ENCODE results near the gene RNF144A.

The RNF144A gene

GRCh38 chr2:7009207-7009911 is 92.1 kb downstream of the RNF144A start:
- no peak for DNase-seq

DNA sequence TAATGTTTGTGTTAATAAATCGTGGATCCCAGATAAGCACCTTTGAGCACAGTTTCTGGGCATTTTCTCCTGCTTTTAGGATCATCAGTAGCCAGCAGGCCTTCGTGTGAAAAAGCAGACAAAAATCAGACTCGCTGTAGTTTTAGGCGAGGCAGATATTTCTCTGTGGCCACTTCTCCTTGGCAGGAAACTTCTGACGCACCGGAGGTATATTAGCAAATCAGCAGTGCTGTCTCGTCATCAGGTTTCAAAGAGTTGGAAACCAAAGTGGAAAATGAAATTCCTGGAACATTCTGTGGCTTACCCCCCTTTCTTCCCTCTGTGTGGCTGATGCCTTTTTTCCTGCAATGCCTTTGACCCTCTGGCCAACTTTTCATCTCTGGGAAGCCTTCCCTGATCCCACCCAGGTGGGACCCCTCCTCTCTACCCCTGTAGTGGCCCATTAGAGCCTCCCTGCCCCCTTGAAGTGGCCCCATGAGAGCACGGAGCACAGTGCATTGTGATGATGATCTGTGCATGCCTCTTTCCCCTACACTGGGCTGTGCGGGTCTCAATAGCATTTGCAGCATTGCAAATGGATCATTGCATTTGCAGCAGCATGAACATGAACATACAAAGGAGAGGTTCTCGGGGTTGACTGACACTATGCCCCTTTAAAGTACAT is 93.3 kb downstream of the RNF144A start:
- DNase-seq: no peak

DNA sequence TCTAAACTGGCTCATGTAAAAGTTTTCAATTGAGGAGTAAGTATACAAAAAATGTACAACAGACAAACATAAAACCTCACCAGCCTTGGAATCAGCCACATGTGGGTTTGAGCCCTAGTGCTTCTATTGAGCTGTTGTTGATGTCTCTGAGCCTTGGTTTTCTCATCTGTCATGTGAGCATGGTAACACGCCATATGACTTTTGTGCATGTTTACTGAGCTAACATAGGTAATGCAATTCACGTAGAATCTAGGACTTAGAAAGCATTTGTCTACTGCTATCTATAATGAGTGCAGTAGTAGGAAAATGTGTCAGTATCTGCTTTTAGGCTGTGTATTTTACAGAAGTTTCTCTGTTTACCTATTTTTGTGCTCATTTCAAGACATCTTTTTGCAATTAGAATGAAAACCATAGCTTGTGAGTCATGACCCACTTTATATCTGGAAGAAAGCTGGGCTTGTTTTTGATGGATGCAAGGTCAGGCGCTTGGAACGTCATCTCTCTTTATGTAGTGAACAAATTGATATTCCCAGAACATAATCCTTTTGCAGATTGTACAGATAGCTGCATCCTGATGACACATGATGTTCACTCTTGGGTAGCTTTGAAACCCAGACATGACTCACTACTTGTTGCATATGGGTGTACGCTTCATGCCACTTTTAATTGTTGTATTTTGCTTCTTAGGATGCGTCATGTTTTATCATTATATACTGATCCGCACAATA is 94.3 kb downstream of the RNF144A start:
- DNase-seq: peak; percentile 7

DNA sequence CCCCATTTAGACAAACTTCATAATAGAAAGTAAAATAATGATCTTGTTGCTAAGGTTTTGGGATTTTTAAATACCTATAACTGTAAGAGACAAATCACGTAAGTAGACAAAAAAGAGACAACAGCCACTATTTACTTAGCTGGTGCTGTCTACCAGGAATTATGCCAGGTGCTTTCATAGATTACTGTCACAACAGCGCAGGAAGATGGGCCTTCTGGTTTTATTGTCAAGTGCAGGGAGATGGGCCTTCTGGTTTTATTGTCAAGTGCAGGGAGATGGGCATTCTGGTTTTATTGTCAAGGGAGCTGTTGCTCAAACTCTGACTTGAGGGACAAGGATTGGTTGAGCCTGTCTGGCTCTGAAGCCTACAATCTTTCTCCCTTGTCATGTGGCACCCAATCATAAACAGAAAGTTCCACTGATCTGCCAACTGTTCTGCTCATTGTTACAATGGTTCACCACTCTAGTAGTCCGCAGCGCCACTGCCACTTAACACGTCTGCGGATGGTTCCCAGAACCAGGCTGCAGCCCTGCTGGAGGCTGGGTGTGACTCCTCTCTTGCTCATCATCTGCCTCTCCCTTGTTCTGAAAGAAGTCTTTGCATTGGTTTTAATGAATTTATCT is 95.0 kb downstream of the RNF144A start:
- peak; percentile 73 for DNase-seq

GRCh38 chr2:7013471-7014160 is 96.4 kb downstream of the RNF144A start:
- no peak for DNase-seq

DNA sequence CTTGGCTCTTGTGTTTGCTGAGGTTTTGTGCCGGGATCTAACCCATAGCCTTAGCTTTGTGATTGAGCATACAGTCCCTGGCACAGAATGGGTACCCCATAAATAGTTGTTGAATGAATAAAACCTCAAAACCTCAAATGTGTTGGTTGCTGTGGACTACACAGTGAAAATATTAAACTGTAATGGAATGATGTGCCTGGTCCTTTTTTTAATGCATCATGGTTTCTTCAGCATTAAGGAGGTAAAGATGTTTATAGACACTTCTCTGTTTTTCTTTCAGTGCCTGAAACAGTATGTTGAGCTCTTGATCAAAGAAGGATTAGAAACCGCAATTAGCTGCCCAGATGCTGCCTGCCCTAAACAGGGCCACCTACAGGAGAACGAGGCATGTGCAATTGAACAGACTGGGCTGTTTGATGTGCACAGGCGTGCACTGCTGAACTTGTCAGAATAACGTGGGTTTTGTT is 97.0 kb downstream of the RNF144A start:
- DNase-seq: peak; percentile 68

DNA sequence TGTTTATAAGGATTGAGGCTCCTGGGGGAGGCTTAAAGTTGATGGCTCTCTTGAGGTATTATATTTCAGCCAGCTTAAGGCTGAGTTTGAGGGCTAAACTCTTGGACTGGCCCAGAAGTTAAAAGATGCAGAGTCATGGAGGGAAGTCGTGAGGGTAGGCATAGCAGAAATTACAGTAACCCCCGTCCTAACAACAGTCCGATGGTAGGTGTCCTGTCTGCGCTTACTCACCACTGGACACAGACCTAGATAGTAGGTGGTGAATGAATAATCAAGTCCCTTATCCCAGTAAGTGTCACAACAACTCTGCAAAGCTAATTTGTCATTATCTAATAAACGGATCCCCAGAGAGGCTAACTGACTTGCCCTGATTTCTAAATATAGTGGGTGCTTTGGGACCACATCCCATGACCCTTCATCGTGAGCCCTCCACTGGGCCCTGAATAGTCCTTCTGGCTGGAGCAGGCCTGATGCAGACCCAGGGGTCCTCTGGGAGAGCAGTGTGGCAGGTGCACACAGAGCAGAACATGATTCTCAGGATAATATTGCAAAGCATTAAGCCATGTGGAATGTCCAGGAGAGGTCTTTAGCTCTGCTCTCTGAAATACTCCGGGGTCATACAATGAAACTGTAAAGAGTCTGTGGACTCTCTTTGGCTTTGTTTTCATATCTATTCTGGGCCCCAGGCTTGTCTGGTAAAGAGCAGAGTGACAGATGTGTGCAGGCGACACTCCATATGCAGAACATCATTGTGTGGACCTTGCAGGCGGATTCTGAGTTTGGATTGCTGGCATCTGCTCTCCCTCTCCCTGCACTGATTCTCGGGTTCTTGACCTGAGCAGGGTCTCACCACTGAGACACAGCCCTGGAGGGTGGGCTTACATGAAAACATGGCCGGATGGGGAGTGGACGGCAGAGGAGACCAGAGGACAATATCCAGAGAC is 98.1 kb downstream of the RNF144A start:
- no peak for DNase-seq

DNA sequence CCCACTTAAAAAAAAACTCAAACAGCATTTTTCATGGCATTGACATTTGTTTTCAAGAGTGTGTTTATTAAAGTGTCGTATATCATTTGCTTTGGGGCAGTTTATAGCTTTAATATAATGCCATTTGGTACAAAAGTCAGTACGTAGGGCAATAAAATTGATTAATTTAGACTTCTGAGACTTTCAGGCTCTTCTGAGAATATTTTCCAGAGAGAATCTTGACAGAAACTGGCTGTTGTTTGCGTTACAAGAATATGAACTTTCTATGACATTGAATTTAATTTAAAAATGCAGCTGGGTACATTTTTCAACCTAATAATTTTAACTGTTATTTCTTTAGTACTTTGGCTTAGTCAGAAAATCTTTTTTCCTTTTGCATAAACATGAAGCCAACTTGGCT is 98.9 kb downstream of the RNF144A start:
- no peak for DNase-seq

GRCh38 chr2:7016601-7017211 is 99.5 kb downstream of the RNF144A start:
- peak; percentile 18 for DNase-seq

GRCh38 chr2:7017671-7018281 is 100.6 kb downstream of the RNF144A start:
- no peak for DNase-seq

DNA sequence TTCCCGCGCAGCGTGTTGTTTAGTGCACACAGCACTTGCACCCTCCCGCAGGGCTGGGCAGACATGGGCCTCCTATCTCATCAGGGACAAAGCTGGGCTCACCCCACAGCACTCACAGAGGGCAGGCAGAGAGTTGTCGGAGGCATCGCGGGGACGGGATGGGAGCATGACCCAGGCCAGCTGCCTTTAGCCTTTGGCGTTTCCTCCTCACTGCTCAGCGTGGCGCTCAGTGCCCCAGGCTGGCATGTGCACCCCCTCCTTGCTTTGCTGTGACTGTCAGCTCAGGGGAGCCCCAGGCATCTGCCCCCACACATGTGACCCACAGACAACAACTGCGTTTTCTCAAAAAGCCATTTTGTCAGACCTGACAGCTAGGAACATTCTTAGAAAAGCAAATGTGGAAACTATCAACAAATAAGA is 101.1 kb downstream of the RNF144A start:
- peak; percentile 34 for DNase-seq

GRCh38 chr2:7018767-7019166 is 101.6 kb downstream of the RNF144A start:
- no peak for DNase-seq

DNA sequence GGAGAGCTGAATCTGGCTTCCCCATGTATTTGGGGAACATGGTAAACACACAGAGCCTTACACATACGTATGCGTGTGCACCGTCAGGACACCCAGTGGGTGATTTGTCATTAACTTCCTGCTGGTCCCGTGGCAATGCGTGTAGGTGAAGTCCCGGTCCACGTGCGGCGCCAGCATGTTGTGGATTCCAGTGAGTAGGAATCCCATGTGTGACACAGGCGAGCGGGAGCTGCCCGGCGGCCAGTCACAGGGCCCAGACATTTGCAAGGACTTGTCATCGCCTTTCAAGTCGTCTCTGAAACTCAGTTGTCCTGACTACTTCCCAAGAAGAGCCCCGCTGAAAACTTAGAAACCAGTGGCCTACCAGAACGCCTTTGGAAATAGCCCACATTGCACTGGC is 102.0 kb downstream of the RNF144A start:
- DNase-seq: no peak

DNA sequence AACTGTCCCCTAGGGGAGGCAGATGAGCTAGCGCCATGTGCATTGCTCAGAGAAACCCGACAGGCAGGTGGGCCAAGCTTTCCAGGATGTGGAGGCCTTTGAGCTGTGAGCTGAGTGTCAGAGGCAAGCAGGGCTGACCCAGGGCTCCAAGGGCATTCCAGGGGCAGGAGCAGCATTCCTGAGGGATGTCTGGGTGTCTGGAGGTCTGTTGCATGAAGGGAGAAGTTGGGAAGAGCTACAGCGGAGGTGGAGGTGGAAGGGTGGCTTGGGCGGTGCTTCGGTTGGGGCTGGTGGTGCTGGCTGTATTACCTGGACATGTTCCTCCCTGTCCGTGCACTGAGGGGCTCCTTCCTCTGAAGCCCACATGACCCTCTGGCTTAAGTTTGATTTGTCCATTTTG is 102.8 kb downstream of the RNF144A start:
- no peak for DNase-seq

DNA sequence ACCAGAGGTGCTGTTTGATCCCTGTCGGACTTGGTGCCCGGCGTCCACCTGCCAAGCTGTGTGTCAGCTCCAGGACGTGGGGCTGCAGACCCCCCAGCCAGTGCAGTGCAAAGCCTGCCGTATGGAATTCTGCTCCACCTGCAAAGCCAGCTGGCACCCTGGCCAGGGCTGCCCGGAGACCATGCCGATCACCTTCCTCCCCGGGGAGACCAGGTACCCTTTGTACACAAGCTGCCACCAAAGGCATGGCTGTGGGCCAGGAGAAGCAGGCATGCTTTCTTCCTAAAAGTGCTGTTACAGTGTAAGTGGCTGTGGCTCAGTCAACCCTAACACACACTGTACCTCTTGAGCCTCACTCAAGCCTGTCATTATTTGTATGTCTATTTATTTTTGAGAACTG is 103.3 kb downstream of the RNF144A start:
- no peak for DNase-seq

DNA sequence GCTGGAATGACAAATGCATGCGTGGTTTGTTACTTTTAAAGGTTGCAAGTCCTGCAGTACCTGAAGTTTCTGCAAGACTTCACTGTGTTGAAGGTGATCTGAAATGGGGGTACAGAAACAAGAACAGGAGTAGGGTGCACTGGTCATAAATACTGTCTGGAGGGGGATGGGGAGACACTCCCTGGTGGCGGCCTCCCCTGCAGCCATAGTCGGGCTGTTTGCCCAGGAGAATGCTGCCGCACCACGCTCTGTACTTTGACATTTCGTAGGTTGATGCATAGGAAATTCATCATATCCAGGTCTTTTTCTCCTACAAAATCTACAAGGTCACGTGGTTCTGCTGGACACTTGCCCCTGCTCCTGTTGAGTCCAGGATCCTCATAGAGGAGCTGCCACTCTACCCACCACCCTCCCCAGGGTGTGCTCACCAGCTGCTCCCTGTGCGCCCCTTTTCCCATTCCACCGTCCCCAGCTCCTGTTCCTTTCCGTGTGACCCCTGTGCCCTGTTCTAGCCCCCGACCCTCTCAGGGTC is 103.8 kb downstream of the RNF144A start:
- DNase-seq: no peak

- DNase-seq: no peak
Measured at GRCh38 chr2:7022492-7023385, 105.5 kb downstream of the RNF144A start.

DNA sequence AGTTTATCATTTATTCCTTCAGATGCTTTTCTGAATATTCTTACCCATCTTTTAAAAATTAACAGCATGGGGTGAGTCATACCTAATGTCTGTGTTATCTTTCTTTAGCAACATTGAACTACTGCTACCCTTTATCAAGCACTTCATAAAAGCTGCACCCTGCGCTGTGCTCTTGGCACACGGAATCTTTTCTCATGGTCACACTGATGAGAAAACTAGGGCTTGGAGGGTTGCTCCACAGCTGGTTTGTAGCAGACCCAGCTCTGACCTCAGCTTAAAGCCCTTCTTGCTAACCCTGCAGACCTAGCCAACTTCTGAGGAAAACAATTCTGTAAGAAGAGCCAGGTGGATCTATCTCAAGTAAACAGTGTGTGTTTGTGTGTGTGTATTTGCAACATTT is 106.3 kb downstream of the RNF144A start:
- DNase-seq: no peak

- no peak for DNase-seq
Measured at GRCh38 chr2:7024261-7024660, 107.0 kb downstream of the RNF144A start.

Measured in midbrain (tissue), 1 donor.